Loucy (cell line): Measurements from ENCODE around the gene TICRR.

Experiments used
- H2AFZ ChIP-seq: fragments of 200-600 bp; sonication (generic); 2 replicates; pipeline ENCODE4 v1.6.0; 2016; ENCODE audit warnings: antibody characterized with exemption, mild to moderate bottlenecking, low read length, moderate library complexity
- H3F3A ChIP-seq: fragments of 200-600 bp; 2 replicates; pipeline ENCODE4 v1.6.0; 2016; ENCODE audit warnings: antibody characterized with exemption, low read depth, mild to moderate bottlenecking
- H3K27me3 ChIP-seq: fragments of 200-600 bp; sonication (generic); 2 replicates; pipeline ENCODE4 v1.6.1; 2014; ENCODE audit warnings: low read length, mild to moderate bottlenecking; ENCODE audit not compliant: insufficient read depth, poor library complexity, severe bottlenecking
- H3K36me3 ChIP-seq: fragments of 200-600 bp; sonication (generic); 2 replicates; pipeline ENCODE4 v1.6.1; 2016; ENCODE audit warnings: low read length; ENCODE audit not compliant: insufficient read depth
- H3K4me1 ChIP-seq: fragments of 200-600 bp; sonication (generic); 2 replicates; pipeline ENCODE4 v1.5.1; 2014; ENCODE audit warnings: low read length, mild to moderate bottlenecking; ENCODE audit not compliant: insufficient read depth, poor library complexity, severe bottlenecking
- H3K4me2 ChIP-seq: fragments of 200-600 bp; sonication (generic); 2 replicates; pipeline ENCODE4 v1.6.0; 2014; ENCODE audit warnings: antibody characterized with exemption, low read length, low read depth, mild to moderate bottlenecking; ENCODE audit not compliant: poor library complexity, severe bottlenecking
- H3K4me3 ChIP-seq: fragments of 200-600 bp; sonication (generic); 2 replicates; pipeline ENCODE4 v1.5.1; 2014; ENCODE audit warnings: low read length, mild to moderate bottlenecking, mixed read lengths; ENCODE audit not compliant: poor library complexity, severe bottlenecking
- H3K79me2 ChIP-seq: fragments of 200-600 bp; sonication (generic); 2 replicates; pipeline ENCODE4 v1.6.1; 2014; ENCODE audit warnings: low read length; ENCODE audit not compliant: insufficient read depth
- H3K9ac ChIP-seq: fragments of 200-600 bp; sonication (generic); 2 replicates; pipeline ENCODE4 v1.6.0; 2014; ENCODE audit warnings: mild to moderate bottlenecking, low read depth, low read length, moderate library complexity; ENCODE audit not compliant: poor library complexity, severe bottlenecking
- H3K9me2 ChIP-seq: fragments of 200-600 bp; sonication (generic); replicated peaks from 2 replicates; pipeline ENCODE4 v1.6.1; 2016; ENCODE audit warnings: low read depth, low read length, mixed read lengths
- H3K9me3 ChIP-seq: fragments of 200-600 bp; sonication (generic); 2 replicates; pipeline ENCODE4 v1.6.1; 2014; ENCODE audit warnings: mild to moderate bottlenecking, antibody characterized with exemption, low read length, low read depth; ENCODE audit not compliant: insufficient read depth
- H4K20me1 ChIP-seq: fragments of 200-600 bp; sonication (generic); 2 replicates; pipeline ENCODE4 v1.6.0; 2014; ENCODE audit warnings: antibody characterized with exemption, low read length, mild to moderate bottlenecking; ENCODE audit not compliant: insufficient read depth, poor library complexity, severe bottlenecking
- CTCF ChIP-seq: fragments of 200-600 bp; sonication (generic); conservative IDR thresholded peaks from 2 replicates; pipeline ENCODE4 v1.5.1; 2014; ENCODE audit warnings: mild to moderate bottlenecking, antibody characterized with exemption, low read length
- EZH2phosphoT487 ChIP-seq: fragments of 200-600 bp; IDR thresholded peaks from 2 replicates; pipeline ENCODE4 v1.6.1; 2018; ENCODE audit warnings: antibody characterized with exemption, mild to moderate bottlenecking, moderate library complexity, borderline replicate concordance

TICRR gene

DNA sequence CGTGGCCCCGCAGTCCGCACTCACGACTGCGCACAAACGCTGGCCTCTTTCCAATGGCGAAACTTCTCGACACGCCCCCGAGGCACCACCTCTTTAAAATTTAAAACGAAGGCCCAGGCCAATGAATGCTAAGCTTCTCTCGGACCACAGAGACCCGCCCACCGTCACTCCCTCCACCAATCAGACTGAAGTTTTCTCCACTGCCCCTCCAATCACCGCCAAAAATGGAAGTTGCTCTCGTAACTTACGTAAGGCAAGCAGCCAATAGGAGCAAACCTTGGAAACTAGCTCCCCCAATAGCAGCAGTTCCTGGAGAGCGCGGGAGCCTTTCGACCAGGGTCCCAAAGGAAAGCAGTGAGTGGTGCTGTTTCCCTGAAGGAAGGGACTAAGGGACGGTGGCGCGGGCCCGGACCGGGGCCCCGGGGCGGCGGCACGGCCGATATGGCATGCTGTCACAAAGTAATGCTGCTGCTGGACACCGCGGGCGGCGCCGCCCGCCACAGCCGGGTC, at the start of gene TICRR:
TICRR (plus strand) TSS at position 324 of the 510 bp plus-strand sequence; CDS start at position 442, 118 bp downstream.
- Histone ChIP-seq H3F3A (no peaks in the 10 kb centered on the region), H3K4me1 (peaks cover 27% of the 10 kb centered on the region), H4K20me1 (peaks cover 28% of the 10 kb centered on the region), H3K4me2 (peak within 1 kb of the TSS; percentile 94), H3K9me2 (no peaks in the 10 kb centered on the region), H3K27me3 (no peaks in the 10 kb centered on the region), H3K9me3 (no peaks in the 10 kb centered on the region), H3K79me2 (peaks cover 49% of the 10 kb centered on the region), H3K4me3 (peak within 1 kb of the TSS; percentile 85), H3K9ac (peak within 1 kb of the TSS; percentile 89), H2AFZ (peak within 1 kb of the TSS; percentile 73), H3K36me3 (peaks cover 3% of the 10 kb centered on the region; the same call in 1 of the 2 replicates)
- TF ChIP-seq CTCF = no peak
- no peak for TF ChIP-seq EZH2phosphoT487

DNA sequence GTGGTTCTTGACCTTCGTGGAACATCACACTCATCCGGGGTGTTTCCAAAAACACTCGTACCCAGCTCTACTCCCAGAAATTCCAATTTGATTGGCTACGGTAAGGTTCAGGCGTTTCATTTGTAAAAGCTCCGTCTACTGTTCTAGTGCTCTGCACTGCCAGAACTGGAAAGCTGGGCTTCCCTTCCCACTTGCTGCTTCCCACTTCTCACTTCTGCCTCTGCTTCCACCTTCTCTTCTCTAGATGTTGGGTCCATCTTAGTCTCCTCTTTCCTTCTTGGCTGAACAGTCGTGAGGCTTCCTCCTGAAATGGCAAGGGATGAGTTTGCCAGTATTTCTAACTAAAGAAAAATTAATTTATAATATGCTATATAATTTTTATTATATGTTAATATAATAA, 49.1 kb upstream of the TICRR start:
- no peaks in the 10 kb centered on the region for H3K4me1 ChIP-seq
- H3K79me2 ChIP-seq = no peaks in the 10 kb centered on the region
- H3K27me3 ChIP-seq = no peaks in the 10 kb centered on the region
- TF ChIP-seq CTCF = no peak
- no peak for TF ChIP-seq EZH2phosphoT487
- no peaks in the 10 kb centered on the region for H4K20me1 ChIP-seq
- H3K4me3 ChIP-seq = no peak overlapping the region
- H3K36me3 ChIP-seq = no peaks in the 10 kb centered on the region
- no peaks in the 10 kb centered on the region for H3K9me3 ChIP-seq
- no peak overlapping the region for H3K4me2 ChIP-seq
- H3F3A ChIP-seq = no peaks in the 10 kb centered on the region
- no peak overlapping the region for H3K9ac ChIP-seq
- no peaks in the 10 kb centered on the region for H3K9me2 ChIP-seq
- no peak overlapping the region for H2AFZ ChIP-seq

- no peaks in the 10 kb centered on the region for H3K9me3 ChIP-seq
Measured at GRCh38 chr15:89526601-89527441, 48.4 kb upstream of the TICRR start.

More at GRCh38 chr15:89526601-89527441, 48.4 kb upstream of the TICRR start:
- H3K79me2 ChIP-seq = no peaks in the 10 kb centered on the region
- H3K9me2 ChIP-seq = no peaks in the 10 kb centered on the region
- no peak overlapping the region for H2AFZ ChIP-seq
- no peak overlapping the region for H3K4me2 ChIP-seq
- no peak overlapping the region for H3K4me3 ChIP-seq
- no peaks in the 10 kb centered on the region for H3F3A ChIP-seq
- H3K4me1 ChIP-seq = no peaks in the 10 kb centered on the region
- H4K20me1 ChIP-seq = no peaks in the 10 kb centered on the region
- H3K36me3 ChIP-seq = no peaks in the 10 kb centered on the region
- no peaks in the 10 kb centered on the region for H3K27me3 ChIP-seq
- no peak overlapping the region for H3K9ac ChIP-seq
- TF ChIP-seq EZH2phosphoT487 (no peak), CTCF (no peak)
